ENCODE results near the gene NEURL1B.

NEURL1B gene

GRCh38 chr5:172714491-172715420 lies 73.7 kb downstream of the NEURL1B start:
- peak; percentile 23 for DNase-seq (ENCODE audit: low read depth, low spot score)

DNA sequence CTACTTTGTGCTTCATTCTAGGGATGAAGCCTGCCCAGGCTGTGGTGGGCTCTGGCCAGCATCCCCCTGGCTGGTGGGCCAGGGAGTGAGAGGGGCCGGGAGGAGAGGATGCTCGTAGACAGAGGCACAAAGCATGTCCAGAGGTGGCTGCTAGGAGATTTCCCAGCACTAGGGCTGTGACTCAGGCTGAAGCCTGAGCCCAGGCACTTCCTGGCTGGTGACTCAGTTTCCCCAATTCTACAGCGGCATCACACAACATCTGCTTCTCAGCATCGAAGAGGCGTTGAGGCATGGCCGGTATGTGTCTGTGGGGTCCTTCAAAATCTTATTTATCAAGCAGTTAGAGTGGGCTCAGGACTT lies 74.3 kb downstream of the NEURL1B start:
- DNase-seq (ENCODE audit: low read depth, low spot score), result no peak

DNA sequence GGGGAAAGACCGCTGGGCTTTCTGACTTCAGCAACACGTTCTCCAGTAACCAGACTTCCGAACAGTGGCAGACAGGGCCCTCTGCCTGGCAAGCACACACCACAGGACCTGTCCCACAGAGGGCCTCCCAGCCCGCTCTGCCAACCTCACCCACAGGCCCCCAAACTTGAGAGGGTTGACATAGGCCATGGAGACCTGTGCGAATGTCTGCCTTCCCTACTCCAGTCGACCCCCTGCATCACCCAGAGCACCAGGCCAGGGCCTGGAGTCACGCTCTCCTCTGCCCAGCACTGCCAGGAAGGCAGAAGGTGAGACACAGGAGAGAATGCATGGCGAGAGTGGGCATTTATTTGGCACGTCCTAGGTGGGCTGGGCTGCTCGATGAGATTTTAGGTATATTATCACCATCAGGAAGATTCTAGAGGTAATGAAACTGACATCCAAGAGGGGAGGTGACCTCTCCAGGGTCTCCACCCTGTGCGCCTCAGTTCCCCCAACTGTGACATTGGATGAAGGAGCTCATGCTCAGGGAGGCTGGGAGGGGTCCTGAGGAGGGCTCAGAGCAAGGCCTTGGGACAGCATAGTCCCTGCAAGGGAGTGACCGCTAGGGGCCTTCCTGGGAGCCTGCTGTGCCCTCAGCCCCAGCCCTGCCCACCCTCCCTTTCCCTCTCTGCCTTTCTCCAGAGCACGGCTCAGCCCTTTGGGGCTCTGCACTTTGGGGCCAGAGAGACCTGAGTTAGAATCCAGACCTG lies 75.0 kb downstream of the NEURL1B start:
- no peak for DNase-seq (ENCODE audit: low read depth, low spot score)

DNA sequence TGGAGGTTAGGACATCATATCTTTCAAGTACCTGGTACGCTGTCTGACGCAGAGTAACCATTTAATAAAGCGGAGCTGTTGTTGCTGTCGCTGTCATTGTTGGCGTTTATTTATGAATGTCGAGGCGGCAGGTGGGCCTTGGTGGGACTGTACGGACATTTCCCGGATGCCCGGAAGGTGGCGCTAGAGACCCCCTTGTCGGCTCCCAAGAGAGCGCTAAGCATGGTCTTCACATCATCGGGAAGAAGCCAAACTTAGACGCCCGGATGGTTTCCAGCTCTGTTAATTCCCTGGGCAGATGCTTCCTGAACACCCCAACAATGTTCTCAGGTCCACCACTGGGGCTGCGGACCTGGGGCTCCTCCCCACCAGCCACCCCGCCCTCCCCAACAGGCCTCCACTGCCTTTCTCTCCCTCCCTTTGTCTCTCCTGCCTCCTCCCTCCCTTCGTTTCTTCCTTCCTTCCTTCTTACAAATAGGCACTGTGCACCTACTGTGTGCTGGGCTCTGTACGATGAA lies 75.8 kb downstream of the NEURL1B start:
- peak; percentile 67 for DNase-seq (ENCODE audit: low read depth, low spot score)

DNA sequence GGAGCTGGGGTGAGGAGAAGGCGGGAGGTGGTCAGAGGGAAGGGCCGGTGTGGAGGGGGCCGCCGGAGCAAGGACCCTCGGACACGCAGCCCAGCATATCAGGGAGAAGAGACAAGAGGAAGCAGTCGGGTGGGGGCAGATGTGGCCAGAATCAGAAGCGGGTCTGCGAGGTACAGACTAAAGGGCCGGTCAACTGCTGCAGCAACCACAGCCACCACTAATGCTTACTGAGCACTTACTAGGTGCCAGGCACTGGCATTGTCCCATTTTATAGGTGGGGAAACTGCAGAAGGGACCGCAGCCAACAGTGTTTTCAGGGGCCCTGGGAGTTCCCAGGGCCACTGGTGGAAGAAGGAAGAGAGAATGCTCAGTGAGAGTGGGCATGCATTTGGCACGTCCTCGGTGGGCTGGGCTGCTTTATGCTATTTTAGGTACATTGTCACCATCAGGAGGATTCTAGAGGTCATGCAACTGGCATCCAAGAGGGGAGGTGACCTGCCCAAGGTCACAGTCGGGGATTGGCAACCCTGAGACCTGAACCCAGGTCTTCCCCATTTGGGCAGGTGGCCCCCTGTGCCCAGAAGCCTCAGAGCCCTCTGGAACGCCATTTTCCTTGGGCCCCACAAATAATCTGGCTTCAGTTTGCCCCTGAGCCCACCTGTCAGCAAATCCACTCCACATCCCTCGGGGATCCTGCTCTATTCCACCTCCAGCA lies 76.6 kb downstream of the NEURL1B start:
- no peak for DNase-seq (ENCODE audit: low read depth, low spot score)

- no peak for DNase-seq (ENCODE audit: low read depth, low spot score)
These were observed 77.6 kb downstream of the NEURL1B start for GRCh38 chr5:172718527-172719114.

GRCh38 chr5:172719211-172719610 lies 78.1 kb downstream of the NEURL1B start:
- DNase-seq (ENCODE audit: low read depth, low spot score), result no peak

DNA sequence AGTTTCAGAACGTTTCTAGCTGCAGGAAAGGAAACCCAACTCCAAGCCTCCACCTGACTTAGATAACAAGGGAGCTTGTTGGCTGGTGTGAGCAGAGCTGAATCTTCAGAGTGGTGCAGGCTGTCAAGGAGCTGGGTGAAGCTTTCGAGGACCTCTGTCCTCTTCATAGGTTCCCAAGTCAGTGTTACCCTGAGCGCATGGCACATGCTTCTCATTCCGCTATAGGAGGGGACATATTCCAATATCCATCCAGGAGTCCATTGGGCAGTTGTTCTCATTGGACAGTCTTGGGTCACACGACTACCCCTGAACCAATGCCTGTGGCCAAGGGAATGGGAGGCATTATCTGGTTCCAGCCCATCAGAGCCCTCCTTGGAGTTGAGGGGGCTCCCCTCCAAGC lies 79.6 kb downstream of the NEURL1B start:
- DNase-seq (ENCODE audit: low read depth, low spot score), result no peak

DNA sequence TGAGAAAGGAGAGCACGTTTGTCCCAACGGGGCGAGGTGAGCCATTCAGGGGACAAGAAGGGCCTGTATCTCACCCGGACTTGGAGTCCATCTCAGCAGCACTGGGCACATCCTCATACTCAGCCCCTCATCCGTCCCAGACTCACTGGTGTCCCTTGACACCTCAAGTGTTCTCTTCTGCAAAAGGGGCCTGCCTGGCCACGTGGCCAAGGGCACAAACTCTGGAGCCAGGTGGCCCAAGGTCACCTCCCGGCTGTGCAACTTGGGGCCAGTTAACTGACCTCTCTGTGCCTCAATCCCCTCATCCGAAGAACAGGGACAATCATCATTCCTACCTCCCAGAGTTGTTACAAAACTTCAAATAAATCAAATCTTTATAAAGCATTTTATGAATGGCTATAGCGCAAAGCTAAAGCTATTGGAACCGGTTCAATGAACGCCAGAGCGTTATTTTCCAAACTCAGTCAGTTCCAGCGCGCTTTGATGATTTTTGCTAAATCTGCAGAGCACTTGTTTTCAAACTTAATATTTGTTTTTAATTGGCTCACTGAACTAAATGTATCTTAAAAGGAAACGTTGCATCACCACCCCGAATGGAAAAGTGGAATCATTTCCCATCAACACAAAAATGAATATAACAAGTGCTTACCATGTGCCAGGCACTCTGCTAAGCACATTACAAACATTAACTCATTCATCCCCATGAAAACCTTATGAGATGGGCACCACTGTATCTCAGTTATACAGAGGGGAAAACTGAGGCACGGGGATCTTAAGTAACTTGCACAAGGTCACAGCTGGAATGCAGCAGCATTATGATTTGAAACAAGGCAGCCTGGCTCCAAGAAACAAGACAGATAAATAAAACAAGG lies 80.6 kb downstream of the NEURL1B start:
- no peak for DNase-seq (ENCODE audit: low read depth, low spot score)

DNA sequence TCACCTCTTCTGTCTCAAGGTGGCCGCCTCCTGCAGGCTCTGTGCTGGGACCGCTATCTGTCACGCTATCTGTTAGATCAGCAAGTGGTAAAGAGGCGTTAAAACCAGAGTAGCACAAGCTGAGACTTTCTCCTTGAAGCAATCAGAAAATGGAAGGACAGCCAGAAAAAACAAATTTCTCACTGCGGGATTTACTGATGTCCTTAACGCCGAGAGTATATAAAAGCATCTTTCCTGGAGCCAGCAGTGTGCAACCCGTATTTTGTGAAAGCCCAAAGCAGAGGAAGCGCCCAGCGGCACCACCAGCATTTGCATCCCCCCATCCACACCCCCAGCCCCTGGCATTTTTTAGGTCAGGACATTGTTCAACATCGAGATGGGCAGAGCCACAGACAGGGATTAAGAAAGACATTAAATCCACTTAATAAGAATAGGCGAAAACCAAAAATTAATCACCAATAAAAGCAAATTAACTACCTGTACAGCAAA lies 81.3 kb downstream of the NEURL1B start:
- no peak for DNase-seq (ENCODE audit: low read depth, low spot score)

DNA sequence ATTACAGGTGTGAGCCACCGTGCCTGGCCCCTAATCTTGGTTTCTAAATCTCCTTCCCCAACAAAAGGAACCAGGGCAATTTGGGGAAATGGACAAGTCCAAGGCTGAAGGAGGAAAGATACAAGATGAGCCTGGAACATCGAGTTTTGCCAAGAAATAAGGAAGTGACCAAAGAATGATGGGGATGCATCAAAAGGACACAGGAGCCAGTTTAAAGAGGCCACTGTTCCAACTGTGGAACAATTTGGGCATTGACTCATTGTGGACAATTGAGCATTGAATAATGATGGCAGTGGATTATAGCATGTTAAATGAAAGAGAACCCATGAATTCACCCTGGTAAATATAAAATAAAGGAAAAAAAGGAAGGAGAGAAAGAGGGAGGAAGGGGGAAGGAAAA lies 82.4 kb downstream of the NEURL1B start:
- no peak for DNase-seq (ENCODE audit: low read depth, low spot score)

- no peak for DNase-seq (ENCODE audit: low read depth, low spot score)
These were observed 83.5 kb downstream of the NEURL1B start for GRCh38 chr5:172724242-172725183.

DNA sequence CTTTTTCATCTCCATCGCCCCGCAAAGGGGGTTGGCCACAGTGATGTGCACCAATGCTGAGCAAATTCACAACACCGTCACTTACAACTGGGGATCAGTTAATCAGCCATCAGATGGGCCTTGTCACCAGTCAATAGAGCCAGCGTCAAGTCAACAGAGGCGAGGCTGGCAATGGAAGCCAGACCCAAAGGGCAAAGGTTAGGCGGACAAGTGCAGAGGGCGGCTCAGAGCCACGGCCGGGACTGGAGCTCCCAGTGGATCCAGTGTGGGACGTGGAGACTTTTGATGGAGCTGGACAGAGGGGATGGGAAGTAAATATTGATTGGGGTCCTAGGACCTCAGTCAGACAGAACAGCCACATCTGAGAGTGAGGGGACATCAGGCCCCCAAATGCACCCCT lies 84.2 kb downstream of the NEURL1B start:
- no peak for DNase-seq (ENCODE audit: low read depth, low spot score)

DNA sequence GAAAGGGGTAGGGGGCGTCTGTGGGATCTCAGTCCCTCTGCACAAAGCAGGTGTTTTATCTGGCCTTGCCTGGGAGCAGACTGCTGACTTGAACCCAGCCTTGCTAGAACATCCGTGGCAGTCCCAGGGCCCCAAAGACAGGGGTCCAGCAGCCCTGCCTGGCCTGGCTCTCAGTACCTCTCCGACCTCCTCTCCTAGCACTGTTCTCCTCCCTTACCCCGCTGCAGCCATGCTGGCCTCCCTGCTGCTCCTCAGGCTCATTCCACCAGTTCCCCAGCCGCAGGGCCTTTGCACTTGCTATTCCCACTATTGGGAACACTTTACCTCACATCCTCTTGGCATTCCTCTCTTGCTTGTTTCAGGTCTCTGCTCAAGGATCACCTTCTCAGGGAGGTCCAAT lies 84.7 kb downstream of the NEURL1B start:
- DNase-seq (ENCODE audit: low read depth, low spot score), result no peak

GRCh38 chr5:172726966-172727365 lies 85.9 kb downstream of the NEURL1B start:
- DNase-seq (ENCODE audit: low read depth, low spot score), result no peak

- no peak for DNase-seq (ENCODE audit: low read depth, low spot score)
These were observed 86.5 kb downstream of the NEURL1B start for GRCh38 chr5:172727551-172727950.

GRCh38 chr5:172728481-172729241 lies 87.6 kb downstream of the NEURL1B start:
- no peak for DNase-seq (ENCODE audit: low read depth, low spot score)

DNA sequence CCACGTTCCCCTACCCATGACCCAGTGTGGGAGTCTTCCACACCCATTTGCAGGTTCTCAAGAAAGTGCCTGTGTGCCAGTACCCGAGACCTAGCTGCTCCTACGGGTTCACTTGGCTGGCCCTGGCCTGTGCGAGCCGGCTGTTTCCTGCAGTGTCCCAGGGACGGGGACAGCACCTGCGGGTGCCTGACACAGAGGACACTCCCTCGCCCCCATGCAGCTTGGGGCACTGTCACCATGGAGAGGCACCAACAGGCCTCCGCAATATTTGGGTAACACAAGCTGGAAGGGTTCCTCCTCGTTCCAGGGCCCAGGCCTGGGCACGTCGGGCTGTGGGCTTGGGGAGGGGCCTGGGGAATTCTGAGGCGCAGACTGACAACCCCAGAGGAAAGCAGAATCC lies 88.5 kb downstream of the NEURL1B start:
- DNase-seq (ENCODE audit: low read depth, low spot score), result no peak

DNA sequence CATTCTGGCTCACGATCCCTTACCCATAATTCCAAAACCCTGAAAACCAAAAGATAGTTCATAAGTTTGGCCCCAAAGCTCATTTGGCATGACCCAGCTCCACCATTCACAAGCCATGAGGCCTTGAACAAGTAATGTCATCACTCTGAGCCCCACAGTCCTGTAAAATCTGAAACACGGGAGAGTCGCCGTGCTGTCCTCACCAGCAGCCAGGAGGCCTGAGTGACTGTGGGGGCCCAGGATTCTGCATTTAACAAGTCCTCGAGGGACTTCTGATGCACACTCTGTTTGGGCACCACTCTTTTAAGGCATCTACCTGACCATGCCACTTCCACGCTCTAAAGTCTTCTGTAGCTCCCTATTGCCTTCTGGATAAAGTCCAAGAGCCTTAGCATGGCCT lies 89.2 kb downstream of the NEURL1B start:
- no peak for DNase-seq (ENCODE audit: low read depth, low spot score)
